Vagina (tissue), 2 donors: Measurements from ENCODE around the gene RBPJ.

Source experiments
- POLR2A ChIP-seq, 2 donors: fragments of 450-650 bp; IDR thresholded peaks; one replicate each; pipeline ENCODE4 v1.6.1; 2017; ENCODE audit warnings: antibody characterized with exemption in 2 of 2, mild to moderate bottlenecking in 2 of 2, moderate library complexity in 2 of 2
- POLR2AphosphoS5 ChIP-seq, 2 donors: sonication (generic); formaldehyde crosslinking; IDR thresholded peaks; one replicate each; pipeline ENCODE4 v1.9.0; 2017; ENCODE audit warnings: antibody characterized with exemption in 2 of 2, mild to moderate bottlenecking in 2 of 2, low read depth in 1 of 2; ENCODE audit not compliant: insufficient read depth in 1 of 2
- TF ChIP-seq, protein P1 (sequence below), 3 experiments: fragments of 450-650 bp in 2 of 3; fragments of 200-600 bp in 1 of 3; sonication (generic) in 1 of 3; IDR thresholded peaks; one replicate each; pipeline ENCODE4 v1.5.1; 2017 to 2019; ENCODE audit warnings: antibody characterized with exemption in 3 of 3, mild to moderate bottlenecking in 2 of 3, moderate library complexity in 2 of 3

DNA sequence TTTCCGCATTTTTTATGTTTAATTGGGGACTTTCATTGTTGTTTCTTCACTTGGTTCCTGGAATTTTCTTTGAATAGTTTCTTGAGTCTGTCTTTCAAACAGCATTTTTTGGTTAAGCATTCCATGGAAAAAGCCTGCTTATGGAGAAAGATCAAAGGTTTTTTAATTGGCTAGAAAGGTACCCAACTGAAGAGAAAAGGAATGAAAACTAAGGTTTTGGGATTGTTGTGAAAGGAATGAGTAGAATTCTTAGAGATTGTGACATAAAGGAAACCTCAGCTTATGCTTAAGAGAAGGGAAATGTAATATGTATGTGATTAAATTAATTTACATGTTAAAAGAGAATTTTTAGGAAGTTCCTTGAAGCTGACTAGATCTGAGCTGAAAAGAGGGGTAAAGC, 86.7 kb downstream of the RBPJ start:
- TF ChIP-seq, protein P1, sequence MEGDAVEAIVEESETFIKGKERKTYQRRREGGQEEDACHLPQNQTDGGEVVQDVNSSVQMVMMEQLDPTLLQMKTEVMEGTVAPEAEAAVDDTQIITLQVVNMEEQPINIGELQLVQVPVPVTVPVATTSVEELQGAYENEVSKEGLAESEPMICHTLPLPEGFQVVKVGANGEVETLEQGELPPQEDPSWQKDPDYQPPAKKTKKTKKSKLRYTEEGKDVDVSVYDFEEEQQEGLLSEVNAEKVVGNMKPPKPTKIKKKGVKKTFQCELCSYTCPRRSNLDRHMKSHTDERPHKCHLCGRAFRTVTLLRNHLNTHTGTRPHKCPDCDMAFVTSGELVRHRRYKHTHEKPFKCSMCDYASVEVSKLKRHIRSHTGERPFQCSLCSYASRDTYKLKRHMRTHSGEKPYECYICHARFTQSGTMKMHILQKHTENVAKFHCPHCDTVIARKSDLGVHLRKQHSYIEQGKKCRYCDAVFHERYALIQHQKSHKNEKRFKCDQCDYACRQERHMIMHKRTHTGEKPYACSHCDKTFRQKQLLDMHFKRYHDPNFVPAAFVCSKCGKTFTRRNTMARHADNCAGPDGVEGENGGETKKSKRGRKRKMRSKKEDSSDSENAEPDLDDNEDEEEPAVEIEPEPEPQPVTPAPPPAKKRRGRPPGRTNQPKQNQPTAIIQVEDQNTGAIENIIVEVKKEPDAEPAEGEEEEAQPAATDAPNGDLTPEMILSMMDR (IDR thresholded peaks at IDR 0.05) = no peak
- TF ChIP-seq POLR2A (IDR thresholded peaks at IDR 0.05) (no peak), POLR2AphosphoS5 (IDR thresholded peaks at IDR 0.05; ENCODE audit: insufficient read depth in 1 of 2, low read depth in 1 of 2) (no peak)
